ENCODE measurements around the gene GRM4.

DNA sequence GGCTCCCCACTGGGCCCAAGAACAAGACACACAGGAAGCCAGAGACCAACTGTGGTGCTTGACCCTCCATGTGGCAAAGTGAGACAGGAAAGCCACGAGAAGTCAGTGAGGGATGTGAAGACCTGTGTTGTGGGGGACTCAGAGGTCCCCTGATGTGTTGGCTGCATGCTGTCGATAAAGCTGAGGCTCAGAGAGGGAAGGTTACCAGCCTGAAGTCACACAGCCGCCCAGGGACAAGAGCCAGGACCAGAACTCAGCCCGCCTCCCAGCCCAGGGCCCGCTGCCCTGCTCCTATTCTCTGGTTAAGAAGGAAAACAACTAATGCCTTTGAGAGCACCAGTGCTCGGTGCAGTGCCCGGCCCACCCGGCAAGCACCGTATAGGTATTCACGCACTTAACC is 63.5 kb downstream of the GRM4 start:
- TF ChIP-seq, protein P1, sequence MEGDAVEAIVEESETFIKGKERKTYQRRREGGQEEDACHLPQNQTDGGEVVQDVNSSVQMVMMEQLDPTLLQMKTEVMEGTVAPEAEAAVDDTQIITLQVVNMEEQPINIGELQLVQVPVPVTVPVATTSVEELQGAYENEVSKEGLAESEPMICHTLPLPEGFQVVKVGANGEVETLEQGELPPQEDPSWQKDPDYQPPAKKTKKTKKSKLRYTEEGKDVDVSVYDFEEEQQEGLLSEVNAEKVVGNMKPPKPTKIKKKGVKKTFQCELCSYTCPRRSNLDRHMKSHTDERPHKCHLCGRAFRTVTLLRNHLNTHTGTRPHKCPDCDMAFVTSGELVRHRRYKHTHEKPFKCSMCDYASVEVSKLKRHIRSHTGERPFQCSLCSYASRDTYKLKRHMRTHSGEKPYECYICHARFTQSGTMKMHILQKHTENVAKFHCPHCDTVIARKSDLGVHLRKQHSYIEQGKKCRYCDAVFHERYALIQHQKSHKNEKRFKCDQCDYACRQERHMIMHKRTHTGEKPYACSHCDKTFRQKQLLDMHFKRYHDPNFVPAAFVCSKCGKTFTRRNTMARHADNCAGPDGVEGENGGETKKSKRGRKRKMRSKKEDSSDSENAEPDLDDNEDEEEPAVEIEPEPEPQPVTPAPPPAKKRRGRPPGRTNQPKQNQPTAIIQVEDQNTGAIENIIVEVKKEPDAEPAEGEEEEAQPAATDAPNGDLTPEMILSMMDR (conservative IDR thresholded peaks at IDR 0.05; ENCODE audit: low read depth, low read length) = no peak
- TF ChIP-seq EZH2 (IDR thresholded peaks at IDR 0.05; ENCODE audit: low read length, unreplicated experiment) = no peak
